DOHH2 (cell line): ENCODE data around the gene ASPM.

Experiments
- EZH2phosphoT487 ChIP-seq: fragments of 200-600 bp; sonication (generic); IDR thresholded peaks from 2 replicates; pipeline ENCODE4 v1.6.1; 2017; ENCODE audit warnings: borderline replicate concordance, mild to moderate bottlenecking, antibody characterized with exemption, low read length, moderate library complexity, mixed read lengths
- TF ChIP-seq, protein P1 (sequence below): fragments of 200-600 bp; sonication (generic); IDR thresholded peaks from one replicate; pipeline ENCODE4 v1.5.1; 2014; ENCODE audit warnings: antibody characterized with exemption, mild to moderate bottlenecking, low read depth, low read length; ENCODE audit not compliant: poor library complexity, severe bottlenecking

DNA sequence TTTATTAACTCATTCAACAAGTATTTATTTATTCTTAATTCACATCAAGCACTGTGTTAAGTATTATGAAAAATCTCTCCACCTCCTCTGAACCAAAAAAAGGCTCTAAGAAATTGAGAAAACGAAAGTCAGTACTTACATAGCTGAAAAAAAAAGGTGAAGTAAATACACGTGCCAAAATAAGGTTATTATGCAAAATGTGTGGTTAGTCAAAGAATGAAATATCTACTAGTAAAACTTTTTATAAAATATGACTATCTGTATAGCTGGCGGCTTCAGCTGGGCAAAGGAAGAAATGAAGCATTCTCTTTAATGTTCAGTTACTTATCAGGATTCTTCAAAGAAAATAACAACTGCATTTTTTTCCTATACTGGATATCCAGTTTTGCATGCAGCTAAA, 35.5 kb upstream of the ASPM start:
- TF ChIP-seq, protein P1, sequence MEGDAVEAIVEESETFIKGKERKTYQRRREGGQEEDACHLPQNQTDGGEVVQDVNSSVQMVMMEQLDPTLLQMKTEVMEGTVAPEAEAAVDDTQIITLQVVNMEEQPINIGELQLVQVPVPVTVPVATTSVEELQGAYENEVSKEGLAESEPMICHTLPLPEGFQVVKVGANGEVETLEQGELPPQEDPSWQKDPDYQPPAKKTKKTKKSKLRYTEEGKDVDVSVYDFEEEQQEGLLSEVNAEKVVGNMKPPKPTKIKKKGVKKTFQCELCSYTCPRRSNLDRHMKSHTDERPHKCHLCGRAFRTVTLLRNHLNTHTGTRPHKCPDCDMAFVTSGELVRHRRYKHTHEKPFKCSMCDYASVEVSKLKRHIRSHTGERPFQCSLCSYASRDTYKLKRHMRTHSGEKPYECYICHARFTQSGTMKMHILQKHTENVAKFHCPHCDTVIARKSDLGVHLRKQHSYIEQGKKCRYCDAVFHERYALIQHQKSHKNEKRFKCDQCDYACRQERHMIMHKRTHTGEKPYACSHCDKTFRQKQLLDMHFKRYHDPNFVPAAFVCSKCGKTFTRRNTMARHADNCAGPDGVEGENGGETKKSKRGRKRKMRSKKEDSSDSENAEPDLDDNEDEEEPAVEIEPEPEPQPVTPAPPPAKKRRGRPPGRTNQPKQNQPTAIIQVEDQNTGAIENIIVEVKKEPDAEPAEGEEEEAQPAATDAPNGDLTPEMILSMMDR = no peak
- no peak for TF ChIP-seq EZH2phosphoT487
